NCI-H524 (cell line): Measurements from ENCODE around the gene UHMK1.

Experiments
- DNase-seq, 2 experiments: peaks; one replicate each; lab custom pipeline; 2025; lab: John Stamatoyannopoulos, UW

UHMK1 gene

GRCh38 chr1:162530307-162530987 is 32.8 kb downstream of the UHMK1 start:
- DNase-seq, result no peak

GRCh38 chr1:162530988-162531319 is 33.3 kb downstream of the UHMK1 start:
- DNase-seq, result no peak

- DNase-seq, result no peak
Observed at GRCh38 chr1:162535501-162535900, 37.9 kb downstream of the UHMK1 start.

- DNase-seq, result no peak
Observed at GRCh38 chr1:162536511-162536910, 38.9 kb downstream of the UHMK1 start.

- no peak for DNase-seq
Observed at GRCh38 chr1:162537216-162537615, 39.6 kb downstream of the UHMK1 start.

GRCh38 chr1:162538815-162539431 is 41.3 kb downstream of the UHMK1 start:
- no peak for DNase-seq

- no peak for DNase-seq
Observed at GRCh38 chr1:162541619-162542141, 44.1 kb downstream of the UHMK1 start.

- DNase-seq, result no peak
Observed at GRCh38 chr1:162543228-162543627, 45.6 kb downstream of the UHMK1 start.

GRCh38 chr1:162548170-162548569 is 50.6 kb downstream of the UHMK1 start:
- no peak for DNase-seq

- DNase-seq, result no peak
Observed at GRCh38 chr1:162549001-162549400, 51.4 kb downstream of the UHMK1 start.

- no peak for DNase-seq
Observed at GRCh38 chr1:162550925-162551324, 53.3 kb downstream of the UHMK1 start.

- DNase-seq, result no peak
Observed at GRCh38 chr1:162551969-162552683, 54.5 kb downstream of the UHMK1 start.

- DNase-seq, result no peak
Observed at GRCh38 chr1:162552684-162553252, 55.1 kb downstream of the UHMK1 start.

- no peak for DNase-seq
Observed at GRCh38 chr1:162554258-162554657, 56.6 kb downstream of the UHMK1 start.

- no peak for DNase-seq
Observed at GRCh38 chr1:162557536-162557935, 59.9 kb downstream of the UHMK1 start.

GRCh38 chr1:162560303-162561036 is 62.9 kb downstream of the UHMK1 start:
- DNase-seq, result no peak

GRCh38 chr1:162561037-162561615 is 63.5 kb downstream of the UHMK1 start:
- peak; percentile 85 to 93 for DNase-seq

GRCh38 chr1:162561616-162562469 is 64.2 kb downstream of the UHMK1 start, which contains the start of gene UAP1:
TSS of gene UAP1 (plus strand) at chr1:162561722. CDS start at chr1:162566069, 4,347 bp downstream.
- peak in 1 of 2 experiments; percentile 61 for DNase-seq

- peak; percentile 21 to 67 for DNase-seq
Observed at GRCh38 chr1:162562470-162562828, 64.8 kb downstream of the UHMK1 start.

- DNase-seq, result no peak
Observed at GRCh38 chr1:162564762-162565218, 67.2 kb downstream of the UHMK1 start.
